PC-3 (cell line): ENCODE data around the gene PDK1. TPM values are rescaled to one million over a fixed set of nuclear protein-coding genes. Genes with fewer than 3 reads are reported as not detected.
"Not testable (repeated sequence)": the region's sequence is repeated elsewhere in the genome, so short reads cannot be mapped to it uniquely, and the experiment has no call there.

ENCODE experiments used
- ATAC-seq: fragments of 200-7000 bp; cut with Tn5 transposase; 2 replicates; pipeline ENCODE4 v1.9.1; 2020; ENCODE audit warnings: mild to moderate bottlenecking, moderate library complexity
- BruUV-seq: library from RNA; stranded (reverse); fragments of 400-500 nt; replicated peaks from 2 replicates; lab custom pipeline; 2021; lab: Mats Ljungman, UMichigan
- CTCF ChIA-PET: fragments of 300-600 bp; sonication (Branson Sonifier 250); formaldehyde crosslinking; loops from one replicate; lab custom pipeline; 2022; ENCODE audit warnings: antibody characterized with exemption; lab: Charles Lee
- POLR2A ChIA-PET: fragments of 300-600 bp; sonication (Branson Sonifier 250); formaldehyde crosslinking; loops from one replicate; lab custom pipeline; 2022; ENCODE audit warnings: antibody characterized with exemption; ENCODE audit not compliant: unreplicated experiment; lab: Charles Lee
- DNase-seq: peaks from one replicate; pipeline ENCODE4 v3.0.0-alpha.2; 2015
- H2AFZ ChIP-seq: fragments of 300-600 bp; sonication (generic); 2 replicates; pipeline ENCODE4 v1.6.0; 2016; ENCODE audit warnings: antibody characterized with exemption, low read length
- H3F3A ChIP-seq: fragments of 300-600 bp; sonication (generic); one replicate; pipeline ENCODE4 v1.6.0; 2017; ENCODE audit warnings: antibody characterized with exemption, low read length, control low read depth, mild to moderate bottlenecking; ENCODE audit not compliant: unreplicated experiment
- H3K27ac ChIP-seq: fragments of 300-600 bp; sonication (generic); 2 replicates; pipeline ENCODE4 v1.5.1; 2016; ENCODE audit warnings: mild to moderate bottlenecking, low read length
- H3K27me3 ChIP-seq: fragments of 300-600 bp; sonication (generic); 2 replicates; pipeline ENCODE4 v1.6.1; 2016; ENCODE audit warnings: low read length, mixed read lengths
- H3K36me3 ChIP-seq: fragments of 300-600 bp; sonication (generic); 2 replicates; pipeline ENCODE4 v1.6.1; 2016; ENCODE audit warnings: low read depth, mixed run types, low read length, mixed read lengths
- H3K4me1 ChIP-seq: fragments of 300-600 bp; sonication (generic); 2 replicates; pipeline ENCODE4 v1.5.1; 2016; ENCODE audit warnings: low read length; ENCODE audit not compliant: insufficient read depth
- H3K4me2 ChIP-seq: fragments of 300-600 bp; sonication (generic); 2 replicates; pipeline ENCODE4 v1.6.0; 2016; ENCODE audit warnings: low read length
- H3K4me3 ChIP-seq: fragments of 300-600 bp; sonication (generic); 2 replicates; pipeline ENCODE4 v1.5.1; 2016; ENCODE audit warnings: mild to moderate bottlenecking, low read length, mixed read lengths
- H3K79me2 ChIP-seq: fragments of 300-600 bp; sonication (generic); 2 replicates; pipeline ENCODE4 v1.6.1; 2017; ENCODE audit warnings: low read length, mixed read lengths
- H3K9ac ChIP-seq: fragments of 300-600 bp; sonication (generic); 2 replicates; pipeline ENCODE4 v1.6.0; 2016; ENCODE audit warnings: mild to moderate bottlenecking, low read length
- H3K9me2 ChIP-seq: fragments of 300-600 bp; sonication (generic); replicated peaks from 2 replicates; pipeline ENCODE4 v1.6.1; 2016; ENCODE audit warnings: mixed run types, low read length, mixed read lengths
- H3K9me3 ChIP-seq: fragments of 300-600 bp; sonication (generic); 2 replicates; pipeline ENCODE4 v1.6.1; 2016; ENCODE audit warnings: low read length, mixed read lengths
- H4K20me1 ChIP-seq: fragments of 300-600 bp; sonication (generic); 2 replicates; pipeline ENCODE4 v1.6.1; 2016; ENCODE audit warnings: low read length, mixed read lengths
- EZH2 ChIP-seq: fragments of 300-600 bp; sonication (generic); IDR thresholded peaks from one replicate; pipeline ENCODE4 v1.6.1; 2017; ENCODE audit warnings: antibody characterized with exemption, mild to moderate bottlenecking, low read length; ENCODE audit not compliant: unreplicated experiment
- EZH2phosphoT487 ChIP-seq: fragments of 300-600 bp; sonication (generic); IDR thresholded peaks from 2 replicates; pipeline ENCODE4 v1.6.1; 2018; ENCODE audit warnings: mild to moderate bottlenecking, antibody characterized with exemption, low read length, borderline replicate concordance
- intact Hi-C: fragments of 100-400 bp; cut with micrococcal nuclease; formaldehyde crosslinking; loops from 2 replicates; pipeline ENCODE4 v1.9.0; 2023
- total RNA-seq: library from RNA; depleted of rRNA; stranded (reverse); fragments of >200 nt; gene quantifications from 2 replicates; pipeline ENCODE4 v1.2.3, GENCODE V29; 2014
- TF ChIP-seq, protein P1 (sequence below): fragments of 300-600 bp; sonication (generic); conservative IDR thresholded peaks from 2 replicates; pipeline ENCODE4 v1.5.1; 2017; ENCODE audit warnings: antibody characterized with exemption, low read depth, mild to moderate bottlenecking, low read length

Gene PDK1
- total RNA-seq, 1 experiment from 2014 or later = 45.8 TPM

DNA sequence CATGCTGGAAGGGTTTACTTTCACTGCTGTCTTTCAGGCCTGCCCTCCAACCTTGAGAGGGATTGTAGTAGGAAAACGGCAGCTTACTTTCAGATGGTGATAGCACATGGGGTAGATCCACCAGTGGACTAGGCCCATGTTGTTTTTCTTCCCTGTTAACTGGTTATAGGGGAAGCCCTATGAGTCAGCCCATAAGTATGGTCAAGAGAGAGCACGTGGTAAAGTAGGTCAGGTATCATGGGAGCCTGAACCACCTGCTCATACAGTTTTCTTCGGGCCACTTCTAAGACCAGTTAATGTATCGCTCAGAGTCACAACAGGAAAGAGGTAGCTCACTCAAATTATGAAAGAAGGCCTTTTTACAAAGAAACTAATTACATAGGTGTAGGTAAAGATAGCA, 33.0 kb downstream of the PDK1 start:
- no peak overlapping the region for H3K4me3 ChIP-seq
- no peaks in the 10 kb centered on the region for H3K9me2 ChIP-seq
- no peaks in the 10 kb centered on the region for H3F3A ChIP-seq
- peaks cover 13% of the 10 kb centered on the region for H3K4me1 ChIP-seq
- DNase-seq (peak; percentile 54), ATAC-seq (peak; percentile 64)
- peak overlapping the region; percentile 34; the same call in 1 of the 2 replicates for H3K27ac ChIP-seq
- CTCF ChIA-PET = no interaction called here
- no peaks in the 10 kb centered on the region for H3K27me3 ChIP-seq
- no peak overlapping the region for H2AFZ ChIP-seq
- no peak overlapping the region for H3K4me2 ChIP-seq
- H3K9me3 ChIP-seq = no peaks in the 10 kb centered on the region
- H4K20me1 ChIP-seq = no peaks in the 10 kb centered on the region
- H3K9ac ChIP-seq = no peak overlapping the region; the same call in 1 of the 2 replicates
- intact Hi-C loops = no loop called here
- BruUV-seq = no TSS peak
- TF ChIP-seq, protein P1, sequence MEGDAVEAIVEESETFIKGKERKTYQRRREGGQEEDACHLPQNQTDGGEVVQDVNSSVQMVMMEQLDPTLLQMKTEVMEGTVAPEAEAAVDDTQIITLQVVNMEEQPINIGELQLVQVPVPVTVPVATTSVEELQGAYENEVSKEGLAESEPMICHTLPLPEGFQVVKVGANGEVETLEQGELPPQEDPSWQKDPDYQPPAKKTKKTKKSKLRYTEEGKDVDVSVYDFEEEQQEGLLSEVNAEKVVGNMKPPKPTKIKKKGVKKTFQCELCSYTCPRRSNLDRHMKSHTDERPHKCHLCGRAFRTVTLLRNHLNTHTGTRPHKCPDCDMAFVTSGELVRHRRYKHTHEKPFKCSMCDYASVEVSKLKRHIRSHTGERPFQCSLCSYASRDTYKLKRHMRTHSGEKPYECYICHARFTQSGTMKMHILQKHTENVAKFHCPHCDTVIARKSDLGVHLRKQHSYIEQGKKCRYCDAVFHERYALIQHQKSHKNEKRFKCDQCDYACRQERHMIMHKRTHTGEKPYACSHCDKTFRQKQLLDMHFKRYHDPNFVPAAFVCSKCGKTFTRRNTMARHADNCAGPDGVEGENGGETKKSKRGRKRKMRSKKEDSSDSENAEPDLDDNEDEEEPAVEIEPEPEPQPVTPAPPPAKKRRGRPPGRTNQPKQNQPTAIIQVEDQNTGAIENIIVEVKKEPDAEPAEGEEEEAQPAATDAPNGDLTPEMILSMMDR = no peak
- TF ChIP-seq EZH2phosphoT487 (no peak), EZH2 (no peak)
- POLR2A ChIA-PET = no interaction called here
- 0 out of 2 replicates have a peak, but pooled peaks cover 4% of the 10 kb centered on the region for H3K79me2 ChIP-seq
- peaks cover 57% of the 10 kb centered on the region for H3K36me3 ChIP-seq

GRCh38 chr2:172591386-172591785, 35.5 kb downstream of the PDK1 start:
- H3F3A ChIP-seq, H3K9me2 ChIP-seq, H3K79me2 ChIP-seq, POLR2A ChIA-PET, CTCF ChIA-PET, H3K27me3 ChIP-seq, H3K9me3 ChIP-seq, H4K20me1 ChIP-seq, ATAC-seq, H3K9ac ChIP-seq, DNase-seq, intact Hi-C loops, BruUV-seq, H2AFZ ChIP-seq, H3K4me3 ChIP-seq, H3K27ac ChIP-seq, H3K4me2 ChIP-seq: not testable (repeated sequence)
- Histone ChIP-seq H3K36me3 (peaks cover 62% of the 10 kb centered on the region), H3K4me1 (peaks cover 13% of the 10 kb centered on the region)

DNA sequence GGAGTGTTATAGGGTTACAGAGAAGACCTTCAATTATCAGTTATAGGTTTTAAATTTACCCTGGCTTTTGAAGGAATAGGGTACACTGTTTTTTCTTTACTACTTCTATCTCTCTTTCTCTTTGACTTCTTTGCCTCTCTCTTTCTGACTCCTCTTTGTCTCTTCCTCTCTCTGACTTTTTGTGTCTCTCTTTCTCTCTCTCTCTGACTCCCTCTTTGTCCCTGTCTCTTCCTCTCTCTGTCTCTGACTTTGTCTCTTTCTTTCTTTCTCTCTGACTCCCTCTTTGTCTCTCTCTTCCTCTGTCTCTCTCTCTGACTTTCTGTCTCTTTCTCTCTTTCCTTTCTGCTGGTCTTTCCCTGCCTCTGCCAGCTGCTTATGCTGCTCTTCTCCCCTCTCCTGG, 36.3 kb downstream of the PDK1 start:
- POLR2A ChIA-PET, H3K4me2 ChIP-seq, H4K20me1 ChIP-seq, H3F3A ChIP-seq, H3K9me3 ChIP-seq, H3K4me3 ChIP-seq, ATAC-seq, BruUV-seq, H2AFZ ChIP-seq, H3K27me3 ChIP-seq, H3K9ac ChIP-seq, H3K9me2 ChIP-seq, H3K79me2 ChIP-seq, H3K27ac ChIP-seq, DNase-seq: not testable (repeated sequence)
- peaks cover 62% of the 10 kb centered on the region for H3K36me3 ChIP-seq
- CTCF ChIA-PET = interaction anchor here (0.6 to 0.9 kb wide), 2 partner anchors 64 to 212 kb away, joined by 3 read pairs; no protein-coding TSS in a partner anchor
- intact Hi-C loops = loop anchor here (2.0 kb wide), 1 partner anchor 71 kb away; no protein-coding TSS in a partner anchor
- H3K4me1 ChIP-seq = peaks cover 13% of the 10 kb centered on the region

- Histone ChIP-seq H3K27ac (no peak overlapping the region), H2AFZ (no peak overlapping the region), H3K36me3 (peaks cover 44% of the 10 kb centered on the region), H3K9me3 (no peaks in the 10 kb centered on the region), H4K20me1 (no peaks in the 10 kb centered on the region), H3K9me2 (no peaks in the 10 kb centered on the region), H3K79me2 (no peaks in the 10 kb centered on the region), H3K4me2 (no peak overlapping the region), H3K27me3 (no peaks in the 10 kb centered on the region), H3K9ac (no peak overlapping the region), H3F3A (no peaks in the 10 kb centered on the region), H3K4me3 (no peak overlapping the region), H3K4me1 (no peaks in the 10 kb centered on the region)
- TSS peak; percentile 11 for BruUV-seq
- TF ChIP-seq, protein P1 = no peak
- TF ChIP-seq EZH2 = no peak
- no peak for TF ChIP-seq EZH2phosphoT487
- intact Hi-C loops = no loop called here
- ChIA-PET CTCF (interaction anchor here (1.3 kb wide), 1 partner anchor 114 kb away, joined by 4 read pairs; no protein-coding TSS in a partner anchor), POLR2A (no interaction called here)
- ATAC-seq = no peak
- no peak for DNase-seq
Measured at GRCh38 chr2:172596776-172597175, 40.9 kb downstream of the PDK1 start.
